ENCODE results near the gene GCN1.
"Not testable (repeated sequence)": the region's sequence is repeated elsewhere in the genome, so short reads cannot be mapped to it uniquely, and the experiment has no call there.

GCN1 gene

GRCh38 chr12:120199025-120199424 lies 4.5 kb upstream of the GCN1 start (continued):
- TF ChIP-seq ZNF645 (tag by site-specific recombination; IDR thresholded peaks at IDR 0.05) = no peak
- no peak for TF ChIP-seq MEIS1 (CRISPR knock-in tag; IDR thresholded peaks at IDR 0.05; ENCODE audit: borderline replicate concordance)
- TF ChIP-seq KLF8 (tag by site-specific recombination; IDR thresholded peaks at IDR 0.05) = no peak
- TF ChIP-seq REPIN1 (tag by site-specific recombination; IDR thresholded peaks at IDR 0.05; ENCODE audit: low read depth) = no peak
- TF ChIP-seq ZFHX2 (tag by site-specific recombination; conservative IDR thresholded peaks at IDR 0.05) = no peak
- TF ChIP-seq KLF7 (tag by site-specific recombination; IDR thresholded peaks at IDR 0.05; ENCODE audit: borderline replicate concordance) = no peak
- no peak for TF ChIP-seq ZNF324 (tag by site-specific recombination; IDR thresholded peaks at IDR 0.05)
- no peak for TF ChIP-seq INSM2 (tag by site-specific recombination; IDR thresholded peaks at IDR 0.05)

GRCh38 chr12:120197542-120197887 lies 3.0 kb upstream of the GCN1 start:
- H3K4me1 ChIP-seq (ENCODE audit: control insufficient read depth, insufficient read depth, low read length) = peaks cover 4% of the 10 kb centered on the region
- no peaks in the 10 kb centered on the region for H3K9me3 ChIP-seq (ENCODE audit: control insufficient read depth, insufficient read depth, low read depth, low read length)
- peaks cover 14 to 50% of the 10 kb centered on the region in 2 experiments for H3K36me3 ChIP-seq (ENCODE audit: control insufficient read depth in 2 of 2, insufficient read depth in 1 of 2, low read length in 2 of 2)
- TF ChIP-seq KLF7 (tag by site-specific recombination; IDR thresholded peaks at IDR 0.05; ENCODE audit: borderline replicate concordance) (no peak), ZNF707 (tag by site-specific recombination; IDR thresholded peaks at IDR 0.05) (no peak), ZNF335 (tag by site-specific recombination; conservative IDR thresholded peaks at IDR 0.05) (0 out of 2 replicates have a peak, but pooled peaks have one; percentile 1), KLF16 (tag by site-specific recombination; IDR thresholded peaks at IDR 0.05) (no peak), ZBTB7A (tag by site-specific recombination; IDR thresholded peaks at IDR 0.05; ENCODE audit: low read depth) (no peak), ZNF548 (tag by site-specific recombination; IDR thresholded peaks at IDR 0.05) (no peak), ZNF639 (tag by site-specific recombination; IDR thresholded peaks at IDR 0.05) (no peak), ZNF324 (tag by site-specific recombination; IDR thresholded peaks at IDR 0.05) (no peak), ZNF549 (tag by site-specific recombination; IDR thresholded peaks at IDR 0.05) (no peak)
- ChIA-PET CTCF (interaction anchor here (1.8 kb wide), 1 partner anchor 31 kb away, joined by 8 read pairs; no protein-coding TSS in a partner anchor), POLR2A (interaction anchor here (0.7 to 2.9 kb wide), 5 partner anchors 12 to 94 kb away, joined by 3 to 10 read pairs (median 3); partner anchors contain the start of gene RNU4-2)
- no peak overlapping the region for H3K4me3 ChIP-seq (ENCODE audit: low read depth, low read length)
- no peak overlapping the region for H3K27ac ChIP-seq (ENCODE audit: extremely low read depth, low read depth, low read length)

GRCh38 chr12:120196817-120197541 lies 2.5 kb upstream of the GCN1 start:
- POLR2A ChIA-PET = interaction anchor here (0.8 to 2.9 kb wide), 5 partner anchors 28 to 105 kb away, joined by 3 to 10 read pairs (median 4); partner anchors contain the start of genes RNU4-2 and SIRT4

More at GRCh38 chr12:120196817-120197541, 2.5 kb upstream of the GCN1 start:
- H3K9me3 ChIP-seq (ENCODE audit: control insufficient read depth, insufficient read depth, low read depth, low read length); H3K4me1 ChIP-seq (ENCODE audit: control insufficient read depth, insufficient read depth, low read length); H3K27ac ChIP-seq (ENCODE audit: extremely low read depth, low read depth, low read length); H3K4me3 ChIP-seq (ENCODE audit: low read depth, low read length): not testable (repeated sequence)
- CTCF ChIA-PET = interaction anchor here (1.8 kb wide), 1 partner anchor 31 kb away, joined by 8 read pairs; no protein-coding TSS in a partner anchor
- peaks cover 14 to 50% of the 10 kb centered on the region in 2 experiments for H3K36me3 ChIP-seq (ENCODE audit: control insufficient read depth in 2 of 2, insufficient read depth in 1 of 2, low read length in 2 of 2)
- peak; percentile 89 for TF ChIP-seq SCRT2 (tag by site-specific recombination; IDR thresholded peaks at IDR 0.05)
- TF ChIP-seq ZNF335 (tag by site-specific recombination; conservative IDR thresholded peaks at IDR 0.05) = 0 out of 2 replicates have a peak, but pooled peaks have one; percentile 23
- 0 out of 2 replicates have a peak, but pooled peaks have one; percentile 12 for TF ChIP-seq ZNF600 (tag by site-specific recombination; IDR thresholded peaks at IDR 0.05)
- TF ChIP-seq SCRT1 (tag by site-specific recombination; IDR thresholded peaks at IDR 0.05; ENCODE audit: borderline replicate concordance) = peak; percentile 82; the same call in 1 of the 2 replicates
